GM12878 (cell line): ENCODE data around the gene USP36. TPM values are rescaled to one million over a fixed set of nuclear protein-coding genes. Genes with fewer than 3 reads are reported as not detected.

Source experiments
- BCL11A ChIP-seq: IDR thresholded peaks from 2 replicates; pipeline ENCODE4 v1.6.1; 2011; ENCODE audit warnings: low read depth, low read length
- CEBPB ChIP-seq, 2 experiments: fragments of 150-350 bp in 1 of 2; IDR thresholded peaks; 2 replicates each; pipeline ENCODE4 v1.6.1; 2012 to 2014; ENCODE audit warnings: low read depth in 2 of 2, low read length in 2 of 2, borderline replicate concordance in 1 of 2, inconsistent platforms in 1 of 2
- CEBPZ ChIP-seq: fragments of 150-350 bp; IDR thresholded peaks from 2 replicates; pipeline ENCODE4 v1.6.1; 2016; ENCODE audit warnings: low read depth, low read length
- CHD1 ChIP-seq: IDR thresholded peaks from 2 replicates; pipeline ENCODE4 v1.6.1; 2012; ENCODE audit warnings: low read depth, low read length, improper control_type of control experiment
- CREB1 ChIP-seq: IDR thresholded peaks from 2 replicates; pipeline ENCODE4 v1.6.1; 2012; ENCODE audit warnings: low read depth, mild to moderate bottlenecking, inconsistent platforms
- CREM ChIP-seq: IDR thresholded peaks from 2 replicates; pipeline ENCODE4 v1.6.1; 2014; ENCODE audit warnings: antibody characterized with exemption, low read depth
- CUX1 ChIP-seq: IDR thresholded peaks from 2 replicates; pipeline ENCODE4 v1.6.1; 2012; ENCODE audit warnings: improper control_type of control experiment, low read depth, low read length; ENCODE audit not compliant: insufficient replicate concordance
- GABPA ChIP-seq: IDR thresholded peaks from 2 replicates; pipeline ENCODE4 v1.6.1; 2014; ENCODE audit warnings: antibody characterized with exemption, low read depth, mild to moderate bottlenecking, inconsistent platforms
- HCFC1 ChIP-seq: fragments of 150-350 bp; IDR thresholded peaks from 2 replicates; pipeline ENCODE4 v1.6.1; 2014; ENCODE audit warnings: low read length
- HDAC6 ChIP-seq: fragments of 200-600 bp; sonication (generic); IDR thresholded peaks from one replicate; pipeline ENCODE4 v1.8.0; 2017; ENCODE audit warnings: antibody characterized with exemption; ENCODE audit not compliant: unreplicated experiment
- IRF3 ChIP-seq: fragments of 450-650 bp; IDR thresholded peaks from 2 replicates; pipeline ENCODE4 v1.6.1; 2014; ENCODE audit warnings: mild to moderate bottlenecking
- KAT2A ChIP-seq: conservative IDR thresholded peaks from 2 replicates; pipeline ENCODE4 v1.6.1; 2011; ENCODE audit warnings: low read depth, low read length; ENCODE audit not compliant: control insufficient read depth
- LARP7 ChIP-seq: fragments of 450-650 bp; IDR thresholded peaks from 2 replicates; pipeline ENCODE4 v1.6.1; 2017; ENCODE audit warnings: mild to moderate bottlenecking
- NBN ChIP-seq: fragments of 450-650 bp; IDR thresholded peaks from 2 replicates; pipeline ENCODE4 v1.6.1; 2016
- NRF1 ChIP-seq: conservative IDR thresholded peaks from 2 replicates; pipeline ENCODE4 v1.6.1; 2011; ENCODE audit warnings: mild to moderate bottlenecking, low read depth, low read length, improper control_type of control experiment
- PML ChIP-seq: IDR thresholded peaks from 2 replicates; pipeline ENCODE4 v1.6.1; 2012; ENCODE audit warnings: low read length, inconsistent platforms
- POU2F2 ChIP-seq: IDR thresholded peaks from 3 replicates; pipeline ENCODE4 v1.6.1; 2011; ENCODE audit warnings: low read depth, mild to moderate bottlenecking, low read length, borderline replicate concordance
- RAD51 ChIP-seq: fragments of 450-650 bp; IDR thresholded peaks from 2 replicates; pipeline ENCODE4 v1.6.1; 2016; ENCODE audit warnings: moderate library complexity, mild to moderate bottlenecking, inconsistent platforms
- RFX5 ChIP-seq: IDR thresholded peaks from 2 replicates; pipeline ENCODE4 v1.6.1; 2011; ENCODE audit warnings: low read depth, low read length, improper control_type of control experiment
- STAT3 ChIP-seq: IDR thresholded peaks from 2 replicates; pipeline ENCODE4 v1.6.1; 2011; ENCODE audit warnings: low read depth, low read length, improper control_type of control experiment
- ZNF217 ChIP-seq: fragments of 450-650 bp; IDR thresholded peaks from 2 replicates; pipeline ENCODE4 v1.6.1; 2017; ENCODE audit warnings: antibody characterized with exemption, mild to moderate bottlenecking
- ZZZ3 ChIP-seq: IDR thresholded peaks from 2 replicates; pipeline ENCODE4 v1.6.1; 2011; ENCODE audit warnings: low read depth; ENCODE audit not compliant: control insufficient read depth, insufficient read length
- polyA plus RNA-seq, 11 experiments: library from polyadenylated mRNA; depleted of rRNA in 4 of 11; unstranded in 6 of 11; stranded (reverse) in 5 of 11; fragments of >200 nt; fragmentation: Nextera tagmentation in 4 of 11; fragmentation: Illumina TruSeq in 1 of 11; extraction: Ambion mirVana in 4 of 11; extraction: Trizol in 1 of 11; gene quantifications; 1 replicate in 1 of 11; 2 replicates in 10 of 11; pipeline versions ENCODE4 v1.2.1 to v1.2.3, GENCODE V29; 2011 to 2016; ENCODE audit warnings: inconsistent platforms in 2 of 11, missing spikeins in 2 of 11, low read depth in 1 of 11
- total RNA-seq, 4 experiments: library from RNA; depleted of rRNA in 3 of 4; stranded (reverse); fragments of >200 nt in 3 of 4; fragmentation: Illumina TruSeq in 1 of 4; extraction: Trizol in 1 of 4; gene quantifications; 2 replicates each; pipeline versions ENCODE4 v1.2.1 to v1.2.3, GENCODE V29; 2013 to 2021

The USP36 gene
- total and polyA plus RNA-seq, 10 of the 15 experiments (the other 5 are each of a cell fraction or from before 2014, with no cell fraction given), result 7.2 to 65.7 (median 33.6) TPM

GRCh38 chr17:78840780-78841611 lies at the start of gene USP36 (continued):
- TF ChIP-seq CREB1, result peak; percentile 99
- TF ChIP-seq RAD51, result peak; percentile 81
- TF ChIP-seq CHD1, result no peak
- peak; percentile 98 for TF ChIP-seq CREM
- no peak; the same call in 1 of the 3 replicates for TF ChIP-seq POU2F2
- TF ChIP-seq NRF1, result no peak
- no peak for TF ChIP-seq BCL11A
- TF ChIP-seq IRF3, result no peak; the same call in 1 of the 2 replicates
- no peak for TF ChIP-seq HDAC6
- peak; percentile 65; the same call in 1 of the 2 replicates for TF ChIP-seq RFX5
- peak; percentile 56 for TF ChIP-seq HCFC1
- TF ChIP-seq PML, result peak; percentile 96
- no peak for TF ChIP-seq ZZZ3
- no peak for TF ChIP-seq CUX1
- no peak for TF ChIP-seq CEBPZ
- TF ChIP-seq ZNF217, result peak; percentile 42; the same call in 1 of the 2 replicates
- TF ChIP-seq STAT3, result no peak
- peak; percentile 97 for TF ChIP-seq NBN
- TF ChIP-seq CEBPB (IDR thresholded peaks at IDR 0.05; ENCODE audit: borderline replicate concordance in 1 of 2, low read depth in 2 of 2, low read length in 2 of 2), result no peak
- TF ChIP-seq GABPA, result no peak
- no peak for TF ChIP-seq KAT2A
- peak; percentile 56; the same call in 1 of the 2 replicates for TF ChIP-seq LARP7
